NB4 (cell line): ENCODE results near the gene MSI2.

Experiments
- CTCF ChIP-seq: IDR thresholded peaks from one replicate; pipeline ENCODE4 v1.5.1; 2012; ENCODE audit warnings: low read depth, low read length
- MAX ChIP-seq: IDR thresholded peaks from 2 replicates; pipeline ENCODE4 v1.6.1; 2011; ENCODE audit warnings: low read depth, low read length
- MYC ChIP-seq: IDR thresholded peaks from 2 replicates; pipeline ENCODE4 v1.6.1; 2011; ENCODE audit warnings: low read depth, low read length
- POLR2A ChIP-seq: IDR thresholded peaks from 2 replicates; pipeline ENCODE4 v1.6.1; 2011; ENCODE audit warnings: mild to moderate bottlenecking; ENCODE audit not compliant: insufficient read length; ENCODE audit errors: extremely low read depth

GRCh38 chr17:57548421-57549410 is 292.4 kb downstream of the MSI2 start:
- TF ChIP-seq CTCF = no peak
- TF ChIP-seq POLR2A = no peak
- no peak for TF ChIP-seq MAX
- TF ChIP-seq MYC = no peak
